ENCODE measurements around the gene INSIG2. TPM values are rescaled to one million over a fixed set of nuclear protein-coding genes. Genes with fewer than 3 reads are reported as not detected.

The INSIG2 gene
- total RNA-seq, 1 donor from 2014 or later = 13.0 TPM

DNA sequence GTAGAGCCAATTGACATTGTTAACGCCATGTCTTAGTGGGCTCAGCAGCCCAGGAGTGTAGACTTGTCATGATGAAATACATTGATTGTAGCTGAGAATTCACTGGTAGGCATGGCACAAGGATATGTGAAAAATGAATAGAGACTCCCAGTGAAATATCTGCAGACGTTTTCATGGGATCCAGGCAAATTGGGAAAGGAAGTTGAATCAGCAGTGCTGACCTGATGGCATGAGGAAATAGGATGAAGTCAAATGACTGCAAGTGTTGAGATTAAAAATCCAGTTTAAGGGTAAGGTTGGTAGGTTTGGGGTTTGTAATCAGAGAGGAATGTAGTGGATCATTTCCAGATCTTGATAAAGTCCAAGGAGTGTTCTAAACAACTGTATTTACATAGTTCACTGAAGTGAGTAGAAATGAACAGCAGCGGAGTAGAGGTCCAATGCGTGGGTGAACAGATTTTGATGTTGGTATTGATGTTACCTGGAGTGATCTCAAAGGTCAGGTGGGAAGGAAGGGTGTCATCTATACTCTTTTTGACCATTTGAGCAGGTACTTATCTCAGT is 24.6 kb downstream of the INSIG2 start:
- no peaks in the 10 kb centered on the region for H3K27me3 ChIP-seq (ENCODE audit: control insufficient read depth in 3 of 3, insufficient read depth in 3 of 3, low read length in 3 of 3)
- no peak overlapping the region for H3K9ac ChIP-seq (ENCODE audit: low read depth in 1 of 3, low read length in 3 of 3)
- H3K36me3 ChIP-seq (ENCODE audit: control insufficient read depth in 3 of 3, insufficient read depth in 3 of 3, low read length in 3 of 3) = peaks cover 0 to 15% (median 3%) of the 10 kb centered on the region in 3 donors
- H3K4me3 ChIP-seq (ENCODE audit: low read length in 3 of 3) = no peak overlapping the region
- no peak overlapping the region for H3K27ac ChIP-seq (ENCODE audit: low read depth, low read length)
- H3K9me3 ChIP-seq (ENCODE audit: control insufficient read depth in 3 of 3, low read length in 3 of 3) = no peaks in the 10 kb centered on the region
- H3K4me1 ChIP-seq (ENCODE audit: control insufficient read depth in 3 of 3, insufficient read depth in 3 of 3, low read length in 3 of 3) = no peaks in the 10 kb centered on the region

DNA sequence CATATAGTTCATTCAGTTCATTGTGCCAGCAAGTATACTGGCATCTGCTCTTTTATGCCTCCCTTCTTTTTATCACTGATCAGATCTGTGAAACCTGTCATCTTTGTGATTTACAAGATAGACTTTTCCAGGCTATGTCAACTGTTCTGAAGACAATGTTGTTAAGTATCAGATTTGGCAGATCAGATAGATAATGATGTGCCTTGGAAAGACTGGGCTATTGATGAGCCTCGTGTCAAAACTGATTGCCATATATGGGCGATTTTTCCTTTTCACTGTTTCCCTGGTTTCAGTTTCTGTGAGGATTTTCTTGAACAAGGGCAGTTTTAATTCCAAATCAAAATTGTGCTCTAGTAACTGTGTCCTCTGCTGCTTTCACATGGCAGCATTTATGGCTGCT is 26.6 kb downstream of the INSIG2 start:
- Histone ChIP-seq H3K36me3 (ENCODE audit: control insufficient read depth in 3 of 3, insufficient read depth in 3 of 3, low read length in 3 of 3) (peaks cover 0 to 4% (median 0%) of the 10 kb centered on the region in 3 donors), H3K9ac (ENCODE audit: low read depth in 1 of 3, low read length in 3 of 3) (no peak overlapping the region), H3K4me1 (ENCODE audit: control insufficient read depth in 3 of 3, insufficient read depth in 3 of 3, low read length in 3 of 3) (no peaks in the 10 kb centered on the region), H3K4me3 (ENCODE audit: low read length in 3 of 3) (no peak overlapping the region), H3K27ac (ENCODE audit: low read depth, low read length) (no peak overlapping the region), H3K9me3 (ENCODE audit: control insufficient read depth in 3 of 3, low read length in 3 of 3) (no peaks in the 10 kb centered on the region), H3K27me3 (ENCODE audit: control insufficient read depth in 3 of 3, insufficient read depth in 3 of 3, low read length in 3 of 3) (no peaks in the 10 kb centered on the region)

DNA sequence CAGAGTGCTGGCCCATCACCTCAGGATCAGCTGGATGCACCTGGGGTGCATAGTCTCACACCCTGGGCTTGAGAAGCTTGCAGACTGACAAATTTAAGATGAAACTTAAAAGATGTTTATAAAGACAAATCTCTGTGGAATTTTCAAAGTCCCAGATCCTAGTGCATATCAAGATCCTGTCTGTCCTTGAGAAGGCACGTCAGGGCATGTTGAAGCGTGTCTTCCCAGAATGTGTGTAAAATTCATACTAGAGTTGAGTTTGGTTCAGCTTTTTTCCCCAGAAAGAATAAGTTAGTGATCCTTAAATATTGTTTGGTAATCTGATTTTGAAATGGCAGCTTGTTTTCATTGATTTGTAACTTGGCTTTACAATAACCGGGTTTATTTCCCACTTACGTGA is 27.5 kb downstream of the INSIG2 start:
- no peak overlapping the region for H3K4me3 ChIP-seq (ENCODE audit: low read length in 3 of 3)
- no peaks in the 10 kb centered on the region for H3K27me3 ChIP-seq (ENCODE audit: control insufficient read depth in 3 of 3, insufficient read depth in 3 of 3, low read length in 3 of 3)
- no peak overlapping the region for H3K27ac ChIP-seq (ENCODE audit: low read depth, low read length)
- no peaks in the 10 kb centered on the region for H3K4me1 ChIP-seq (ENCODE audit: control insufficient read depth in 3 of 3, insufficient read depth in 3 of 3, low read length in 3 of 3)
- H3K9me3 ChIP-seq (ENCODE audit: control insufficient read depth in 3 of 3, low read length in 3 of 3) = no peaks in the 10 kb centered on the region
- H3K9ac ChIP-seq (ENCODE audit: low read depth in 1 of 3, low read length in 3 of 3) = no peak overlapping the region
- peaks cover 0 to 4% (median 0%) of the 10 kb centered on the region in 3 donors for H3K36me3 ChIP-seq (ENCODE audit: control insufficient read depth in 3 of 3, insufficient read depth in 3 of 3, low read length in 3 of 3)

DNA sequence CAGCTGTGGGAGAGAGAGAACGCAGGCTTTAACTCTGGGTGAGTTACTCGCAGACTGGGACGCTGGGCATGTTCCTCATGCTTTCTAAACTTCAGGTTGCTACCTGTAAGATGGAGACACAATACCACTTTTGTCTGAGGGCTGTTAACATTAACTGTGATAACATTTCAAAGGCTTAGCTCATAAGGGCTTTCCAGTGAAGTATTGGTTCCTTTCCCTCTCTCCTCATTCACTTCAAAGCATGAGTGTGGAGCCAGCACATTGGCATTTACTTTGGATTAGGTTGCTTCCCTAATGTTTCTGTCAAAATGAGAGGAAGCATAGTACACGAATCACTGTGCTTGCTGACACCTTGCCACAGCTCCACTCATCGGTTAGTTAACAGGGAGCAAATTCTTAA is 30.2 kb downstream of the INSIG2 start:
- H3K36me3 ChIP-seq (ENCODE audit: control insufficient read depth in 3 of 3, insufficient read depth in 3 of 3, low read length in 3 of 3) = peaks cover 0 to 4% (median 0%) of the 10 kb centered on the region in 3 donors
- no peak overlapping the region for H3K27ac ChIP-seq (ENCODE audit: low read depth, low read length)
- H3K27me3 ChIP-seq (ENCODE audit: control insufficient read depth in 3 of 3, insufficient read depth in 3 of 3, low read length in 3 of 3) = no peaks in the 10 kb centered on the region
- peaks cover 0 to 6% (median 3%) of the 10 kb centered on the region in 3 donors for H3K4me1 ChIP-seq (ENCODE audit: control insufficient read depth in 3 of 3, insufficient read depth in 3 of 3, low read length in 3 of 3)
- H3K4me3 ChIP-seq (ENCODE audit: low read length in 3 of 3) = no peak overlapping the region
- H3K9me3 ChIP-seq (ENCODE audit: control insufficient read depth in 3 of 3, low read length in 3 of 3) = no peaks in the 10 kb centered on the region
- H3K9ac ChIP-seq (ENCODE audit: low read depth in 1 of 3, low read length in 3 of 3) = no peak overlapping the region

DNA sequence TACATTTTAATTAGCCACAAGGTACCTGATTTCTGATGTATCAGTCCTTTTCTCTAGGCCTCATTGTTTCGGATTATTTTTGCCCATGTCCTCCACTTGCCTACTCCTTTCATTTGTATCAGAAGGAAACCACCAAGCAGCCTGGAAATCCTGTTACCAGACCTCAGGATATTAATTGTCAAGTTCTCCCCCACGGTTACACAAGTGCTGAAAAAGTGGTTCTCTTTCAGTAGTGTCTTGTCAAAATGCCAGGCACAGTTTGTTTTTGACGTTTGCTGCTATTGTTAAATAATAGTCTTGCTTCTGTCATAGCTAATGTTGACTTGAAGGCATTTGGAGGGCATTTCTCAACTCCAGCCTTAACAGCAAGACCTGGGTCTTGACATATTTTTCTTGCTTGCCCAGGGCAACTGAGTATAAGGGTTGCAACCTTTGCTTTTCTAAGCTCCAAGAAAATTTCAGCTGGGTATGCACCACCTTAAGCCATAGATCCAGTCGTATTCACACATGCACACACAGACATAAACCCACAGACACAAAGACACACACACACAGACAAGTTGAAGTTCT is 31.0 kb downstream of the INSIG2 start:
- peaks cover 0 to 1% (median 0%) of the 10 kb centered on the region in 3 donors for H3K36me3 ChIP-seq (ENCODE audit: control insufficient read depth in 3 of 3, insufficient read depth in 3 of 3, low read length in 3 of 3)
- H3K27me3 ChIP-seq (ENCODE audit: control insufficient read depth in 3 of 3, insufficient read depth in 3 of 3, low read length in 3 of 3) = no peaks in the 10 kb centered on the region
- no peak overlapping the region for H3K4me3 ChIP-seq (ENCODE audit: low read length in 3 of 3)
- no peak overlapping the region for H3K27ac ChIP-seq (ENCODE audit: low read depth, low read length)
- H3K4me1 ChIP-seq (ENCODE audit: control insufficient read depth in 3 of 3, insufficient read depth in 3 of 3, low read length in 3 of 3) = peaks cover 3 to 8% (median 3%) of the 10 kb centered on the region in 3 donors
- no peaks in the 10 kb centered on the region for H3K9me3 ChIP-seq (ENCODE audit: control insufficient read depth in 3 of 3, low read length in 3 of 3)
- no peak overlapping the region for H3K9ac ChIP-seq (ENCODE audit: low read depth in 1 of 3, low read length in 3 of 3)

DNA sequence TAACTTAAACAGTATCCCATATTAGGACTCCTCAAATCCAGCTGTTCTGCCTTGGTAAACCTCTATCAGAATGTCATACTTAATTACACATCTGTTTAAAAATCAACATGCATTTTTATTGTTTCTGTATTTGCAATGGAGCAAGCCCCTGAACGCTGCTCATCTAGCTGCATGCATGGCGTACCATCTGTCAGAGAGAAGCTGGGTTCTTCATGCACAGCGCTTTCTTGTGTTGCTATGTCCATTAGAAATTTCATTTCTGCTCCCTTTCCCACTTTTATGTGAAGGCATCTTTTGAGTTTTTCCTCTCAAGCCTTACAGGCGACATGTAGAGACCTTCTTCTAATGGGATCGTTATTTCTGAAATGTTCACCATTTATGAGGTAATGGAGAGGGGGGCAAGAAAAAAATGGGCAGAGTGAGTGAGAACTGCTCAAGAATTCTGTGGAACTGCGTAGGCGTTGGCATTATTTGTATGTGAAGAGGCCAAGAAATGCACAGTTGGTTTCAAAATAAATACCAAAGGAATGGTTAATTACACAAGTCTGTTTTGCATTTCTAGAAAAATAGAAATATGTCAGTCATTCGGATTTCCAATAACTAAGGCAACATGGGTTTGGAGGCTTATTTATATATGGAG is 31.6 kb downstream of the INSIG2 start:
- H3K27me3 ChIP-seq (ENCODE audit: control insufficient read depth in 3 of 3, insufficient read depth in 3 of 3, low read length in 3 of 3) = no peaks in the 10 kb centered on the region
- no peak overlapping the region for H3K27ac ChIP-seq (ENCODE audit: low read depth, low read length)
- no peaks in the 10 kb centered on the region for H3K36me3 ChIP-seq (ENCODE audit: control insufficient read depth in 3 of 3, insufficient read depth in 3 of 3, low read length in 3 of 3)
- H3K9me3 ChIP-seq (ENCODE audit: control insufficient read depth in 3 of 3, low read length in 3 of 3) = no peaks in the 10 kb centered on the region
- no peak overlapping the region for H3K9ac ChIP-seq (ENCODE audit: low read depth in 1 of 3, low read length in 3 of 3)
- no peak overlapping the region for H3K4me3 ChIP-seq (ENCODE audit: low read length in 3 of 3)
- H3K4me1 ChIP-seq (ENCODE audit: control insufficient read depth in 3 of 3, insufficient read depth in 3 of 3, low read length in 3 of 3) = peaks cover 3 to 8% (median 4%) of the 10 kb centered on the region in 3 donors

DNA sequence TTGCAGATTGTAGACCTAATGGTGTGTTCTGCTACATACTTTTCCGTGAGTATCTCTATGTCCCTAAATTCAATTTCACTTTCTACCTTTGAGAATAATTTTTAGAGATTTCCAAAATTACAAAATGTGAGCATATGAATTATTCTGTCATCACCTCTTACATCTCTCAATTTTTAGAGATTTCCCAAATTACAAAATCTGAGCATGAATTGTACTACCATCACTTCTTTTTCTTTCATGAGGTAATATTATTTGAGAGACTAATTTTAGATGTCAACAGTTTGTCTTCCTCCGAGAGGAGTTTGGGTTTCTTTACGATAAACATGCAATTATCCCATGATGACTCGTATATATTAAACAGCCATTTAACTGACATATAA is 32.1 kb downstream of the INSIG2 start:
- Histone ChIP-seq H3K27ac (ENCODE audit: low read depth, low read length) (no peak overlapping the region), H3K4me1 (ENCODE audit: control insufficient read depth in 3 of 3, insufficient read depth in 3 of 3, low read length in 3 of 3) (peaks cover 3 to 8% (median 4%) of the 10 kb centered on the region in 3 donors), H3K9ac (ENCODE audit: low read depth in 1 of 3, low read length in 3 of 3) (no peak overlapping the region), H3K4me3 (ENCODE audit: low read length in 3 of 3) (no peak overlapping the region), H3K9me3 (ENCODE audit: control insufficient read depth in 3 of 3, low read length in 3 of 3) (no peaks in the 10 kb centered on the region), H3K27me3 (ENCODE audit: control insufficient read depth in 3 of 3, insufficient read depth in 3 of 3, low read length in 3 of 3) (no peaks in the 10 kb centered on the region), H3K36me3 (ENCODE audit: control insufficient read depth in 3 of 3, insufficient read depth in 3 of 3, low read length in 3 of 3) (no peaks in the 10 kb centered on the region)

DNA sequence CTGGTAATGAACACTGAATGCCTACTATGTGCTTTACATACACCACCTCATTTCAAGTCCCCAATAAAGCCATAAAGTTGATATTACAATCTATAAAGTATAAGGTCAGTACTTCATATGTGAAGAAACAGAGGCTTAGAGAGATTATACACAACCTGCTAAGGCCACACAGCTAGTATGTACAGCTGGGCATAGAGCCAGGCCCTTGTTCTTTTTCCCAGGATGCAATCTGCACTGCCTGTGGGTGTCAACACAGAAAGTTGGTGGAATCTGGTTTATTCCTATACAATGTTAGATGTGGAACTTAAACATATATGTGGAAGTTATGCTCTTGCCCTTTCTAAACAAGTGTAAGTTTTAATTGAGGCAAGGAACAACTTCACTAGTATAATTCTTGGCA is 32.8 kb downstream of the INSIG2 start:
- peaks cover 3 to 8% (median 4%) of the 10 kb centered on the region in 3 donors for H3K4me1 ChIP-seq (ENCODE audit: control insufficient read depth in 3 of 3, insufficient read depth in 3 of 3, low read length in 3 of 3)
- H3K9ac ChIP-seq (ENCODE audit: low read depth in 1 of 3, low read length in 3 of 3) = no peak overlapping the region
- H3K36me3 ChIP-seq (ENCODE audit: control insufficient read depth in 3 of 3, insufficient read depth in 3 of 3, low read length in 3 of 3) = no peaks in the 10 kb centered on the region
- no peak overlapping the region for H3K4me3 ChIP-seq (ENCODE audit: low read length in 3 of 3)
- H3K27ac ChIP-seq (ENCODE audit: low read depth, low read length) = no peak overlapping the region
- H3K9me3 ChIP-seq (ENCODE audit: control insufficient read depth in 3 of 3, low read length in 3 of 3) = no peaks in the 10 kb centered on the region
- H3K27me3 ChIP-seq (ENCODE audit: control insufficient read depth in 3 of 3, insufficient read depth in 3 of 3, low read length in 3 of 3) = no peaks in the 10 kb centered on the region

DNA sequence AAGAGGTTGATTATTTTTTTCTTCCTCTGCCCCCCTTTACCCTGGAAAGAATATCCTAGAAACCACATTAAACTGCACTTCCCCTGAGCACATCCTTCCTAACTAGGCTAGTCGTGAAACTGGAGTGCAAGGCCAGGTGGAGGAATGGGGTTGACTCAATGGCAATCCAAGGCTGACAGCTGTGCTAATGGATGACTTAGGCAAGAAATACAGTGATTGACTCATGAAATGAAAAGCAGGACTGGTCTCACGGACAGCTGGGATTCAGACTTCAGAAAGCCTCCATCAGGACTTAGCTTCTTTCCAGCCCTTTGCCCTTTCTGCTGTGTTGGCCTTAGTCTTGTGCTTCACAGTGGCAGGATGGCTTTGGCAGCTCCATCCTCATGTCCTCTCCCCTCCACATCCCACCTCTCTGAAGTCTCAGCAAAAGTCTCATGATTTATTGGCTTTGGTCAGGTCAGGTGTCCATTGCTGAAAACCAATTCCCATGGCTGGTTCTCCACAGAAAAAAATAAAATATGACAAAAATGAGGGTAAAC is 33.8 kb downstream of the INSIG2 start:
- H3K9ac ChIP-seq (ENCODE audit: low read depth in 1 of 3, low read length in 3 of 3) = no peak overlapping the region
- H3K9me3 ChIP-seq (ENCODE audit: control insufficient read depth in 3 of 3, low read length in 3 of 3) = no peaks in the 10 kb centered on the region
- no peaks in the 10 kb centered on the region for H3K27me3 ChIP-seq (ENCODE audit: control insufficient read depth in 3 of 3, insufficient read depth in 3 of 3, low read length in 3 of 3)
- no peak overlapping the region for H3K4me3 ChIP-seq (ENCODE audit: low read length in 3 of 3)
- H3K4me1 ChIP-seq (ENCODE audit: control insufficient read depth in 3 of 3, insufficient read depth in 3 of 3, low read length in 3 of 3) = peaks cover 3 to 8% (median 4%) of the 10 kb centered on the region in 3 donors
- no peak overlapping the region for H3K27ac ChIP-seq (ENCODE audit: low read depth, low read length)
- H3K36me3 ChIP-seq (ENCODE audit: control insufficient read depth in 3 of 3, insufficient read depth in 3 of 3, low read length in 3 of 3) = no peaks in the 10 kb centered on the region

DNA sequence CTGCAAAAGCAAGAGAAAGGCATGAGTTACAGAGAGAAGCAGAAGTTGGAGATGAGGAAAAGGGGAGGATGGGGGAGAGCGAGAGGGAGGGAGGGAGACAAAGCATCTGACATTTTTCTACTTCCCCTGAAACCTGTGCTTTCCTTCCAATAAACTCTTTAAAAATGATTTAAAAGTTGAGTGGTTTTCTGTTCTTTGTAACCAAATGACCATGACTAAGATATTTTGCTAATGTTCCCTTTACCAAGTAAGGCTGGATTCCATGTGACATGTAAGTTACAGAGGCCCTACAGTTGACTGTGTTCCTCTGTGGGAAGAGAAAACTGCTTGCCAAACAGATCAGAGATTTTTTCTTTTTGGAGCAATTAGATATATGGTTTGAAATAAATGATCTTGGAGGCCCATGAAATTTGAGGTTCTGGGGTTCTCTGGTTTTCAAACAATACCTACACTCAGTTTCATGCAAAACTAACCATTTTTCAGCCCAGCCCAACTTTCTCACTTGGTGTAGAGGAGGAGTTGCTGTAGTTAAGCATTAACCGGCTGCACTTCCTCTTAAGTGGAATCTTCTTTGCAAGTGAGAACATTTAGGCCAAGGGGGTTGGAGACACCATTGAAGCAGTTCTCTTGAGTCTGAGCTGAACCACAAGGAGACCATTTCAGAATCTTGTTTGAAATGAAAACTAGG is 34.5 kb downstream of the INSIG2 start:
- H3K9me3 ChIP-seq (ENCODE audit: control insufficient read depth in 3 of 3, low read length in 3 of 3) = no peaks in the 10 kb centered on the region
- H3K36me3 ChIP-seq (ENCODE audit: control insufficient read depth in 3 of 3, insufficient read depth in 3 of 3, low read length in 3 of 3) = no peaks in the 10 kb centered on the region
- H3K4me3 ChIP-seq (ENCODE audit: low read length in 3 of 3) = no peak overlapping the region
- peaks cover 0 to under 1% (median 0%) of the 10 kb centered on the region in 3 donors for H3K27me3 ChIP-seq (ENCODE audit: control insufficient read depth in 3 of 3, insufficient read depth in 3 of 3, low read length in 3 of 3)
- H3K27ac ChIP-seq (ENCODE audit: low read depth, low read length) = peak overlapping the region; percentile 54
- H3K9ac ChIP-seq (ENCODE audit: low read depth in 1 of 3, low read length in 3 of 3) = no peak overlapping the region
- peaks cover 3 to 8% (median 4%) of the 10 kb centered on the region in 3 donors for H3K4me1 ChIP-seq (ENCODE audit: control insufficient read depth in 3 of 3, insufficient read depth in 3 of 3, low read length in 3 of 3)

Measured in skeletal muscle tissue (tissue), 4 donors.